NB4 (cell line): ENCODE data around the gene TMA7B.

Source experiments
- DNase-seq: peaks from one replicate; pipeline ENCODE4 v3.0.0; 2010; ENCODE audit warnings: low read depth
- H3K4me3 ChIP-seq: one replicate; pipeline ENCODE4 v1.5.1; 2011; ENCODE audit warnings: mild to moderate bottlenecking, low read depth, low read length, moderate library complexity
- CTCF ChIP-seq: IDR thresholded peaks from one replicate; pipeline ENCODE4 v1.5.1; 2012; ENCODE audit warnings: low read depth, low read length
- MAX ChIP-seq: IDR thresholded peaks from 2 replicates; pipeline ENCODE4 v1.6.1; 2011; ENCODE audit warnings: low read depth, low read length
- MYC ChIP-seq: IDR thresholded peaks from 2 replicates; pipeline ENCODE4 v1.6.1; 2011; ENCODE audit warnings: low read depth, low read length
- POLR2A ChIP-seq: IDR thresholded peaks from 2 replicates; pipeline ENCODE4 v1.6.1; 2011; ENCODE audit warnings: mild to moderate bottlenecking; ENCODE audit not compliant: insufficient read length; ENCODE audit errors: extremely low read depth

The TMA7B gene

GRCh38 chr22:39959640-39960447, at the start of gene TMA7B:
TSS of gene TMA7B (plus strand) at chr22:39960397. CDS start at chr22:39964375, 3,978 bp downstream.
- DNase-seq: peak; percentile 71
- TF ChIP-seq MYC (no peak), MAX (0 out of 2 replicates have a peak, but pooled peaks have one; percentile 16), POLR2A (no peak), CTCF (peak; percentile 30)
- H3K4me3 ChIP-seq: no peak within 1 kb of the TSS

GRCh38 chr22:39910876-39911613, 49.2 kb upstream of the TMA7B start:
- TF ChIP-seq MYC: no peak
- no peak for TF ChIP-seq CTCF
- no peak for TF ChIP-seq MAX
- TF ChIP-seq POLR2A: no peak
- DNase-seq: no peak
- no peak overlapping the region for H3K4me3 ChIP-seq

- DNase-seq: no peak
- no peak overlapping the region for H3K4me3 ChIP-seq
- no peak for TF ChIP-seq MAX
- TF ChIP-seq POLR2A: no peak
- no peak for TF ChIP-seq CTCF
- no peak for TF ChIP-seq MYC
Measured at GRCh38 chr22:39913321-39913720, 46.9 kb upstream of the TMA7B start.

- TF ChIP-seq POLR2A: no peak
- no peak for TF ChIP-seq MAX
- TF ChIP-seq CTCF: no peak
- TF ChIP-seq MYC: no peak
- no peak for DNase-seq
- H3K4me3 ChIP-seq: no peak overlapping the region
Measured at GRCh38 chr22:39913886-39914285, 46.3 kb upstream of the TMA7B start.

GRCh38 chr22:39914584-39914983, 45.6 kb upstream of the TMA7B start:
- DNase-seq: no peak
- TF ChIP-seq CTCF: no peak
- no peak for TF ChIP-seq POLR2A
- H3K4me3 ChIP-seq: no peak overlapping the region
